Smooth muscle cell of the coronary artery (primary cell): Measurements from ENCODE around the gene WFDC8. TPM values are rescaled to one million over a fixed set of nuclear protein-coding genes. Genes with fewer than 3 reads are reported as not detected.

ENCODE experiments used
- total RNA-seq: library from RNA; depleted of rRNA; stranded (reverse); fragments of >200 nt; gene quantifications from 2 replicates; pipeline ENCODE4 v1.2.3, GENCODE V29; 2014; ENCODE audit warnings: low replicate concordance

WFDC8 gene
- not detected in 2 replicates for total RNA-seq

DNA sequence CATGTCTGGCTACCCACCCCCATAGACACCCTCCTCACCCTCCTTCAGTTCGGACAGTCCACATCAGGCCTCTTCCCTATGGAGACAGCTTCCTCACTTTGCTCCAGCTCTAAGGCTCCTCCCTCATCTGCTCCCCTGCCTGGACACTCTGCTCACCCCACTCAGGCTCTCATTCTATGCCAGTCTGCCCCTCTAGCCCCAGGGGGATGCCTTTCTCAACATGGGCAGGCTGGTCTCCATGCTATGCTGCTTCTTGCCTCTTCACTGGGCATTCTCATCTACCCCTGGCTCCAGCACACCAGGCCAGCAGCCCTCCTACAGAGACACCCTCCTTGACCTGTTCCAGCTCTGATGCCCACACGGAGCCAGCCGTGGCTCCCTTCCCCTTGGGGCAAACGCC, at the start of gene WFDC8:
Gene WFDC8, minus strand, starts transcription at position 101 of the 400 bp plus-strand sequence. Its CDS starts 37 bp downstream, at position 64.

DNA sequence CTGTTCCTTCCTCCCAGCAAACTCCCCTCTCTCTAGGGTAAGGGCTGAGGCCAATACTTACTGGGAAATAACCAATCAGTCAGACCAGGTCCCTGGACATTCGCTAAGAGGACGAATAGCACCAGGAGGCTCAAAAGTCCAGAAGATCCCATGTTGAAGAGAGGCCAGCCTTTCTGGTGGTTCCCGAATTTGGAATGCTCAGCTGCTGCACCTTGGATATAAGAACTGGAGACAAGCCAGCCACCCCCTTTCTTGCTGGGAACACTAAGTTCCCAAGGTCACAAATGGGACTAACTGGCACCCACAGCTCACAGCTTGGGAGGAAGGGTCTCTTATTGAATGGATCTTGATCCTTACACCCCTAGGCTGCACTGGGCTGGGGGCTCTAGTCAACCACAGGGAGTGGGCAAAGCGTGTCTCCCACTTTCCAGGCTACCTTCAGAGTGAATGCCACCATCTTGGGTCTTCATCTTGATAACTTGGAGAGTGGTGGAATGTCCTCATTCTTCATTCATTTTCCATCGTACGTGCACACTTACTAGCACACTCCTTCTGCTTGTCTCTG, 31.8 kb downstream of the WFDC8 start, which contains the start of gene EPPIN:
Gene EPPIN, minus strand, starts transcription at position 196 of the 565 bp plus-strand sequence. Its CDS starts 44 bp downstream, at position 152.

GRCh38 chr20:45539382-45539781, 39.7 kb downstream of the WFDC8 start, which contains the start of gene WFDC6:
WFDC6 (minus strand) TSS chr20:45539482; CDS start chr20:45539407, 75 bp downstream.

GRCh38 chr20:45515147-45515913, 63.8 kb downstream of the WFDC8 start, which contains the start of gene SPINT3:
SPINT3 (minus strand) TSS chr20:45515622; CDS start chr20:45515608, 14 bp downstream.

Other genes with a start within 250 kb of the WFDC8 start
- 28.8 and 50.7 TPM in 2 replicates for gene SDC4, start 230.9 kb downstream of the WFDC8 start, total RNA-seq
- gene SYS1, start 216.1 kb downstream of the WFDC8 start, total RNA-seq, result 15.5 and 38.7 TPM in 2 replicates
- 0.12 TPM in 1 of 2 replicates, not detected in the other for gene TP53TG5, start 201.0 kb downstream of the WFDC8 start, total RNA-seq
- gene DBNDD2, start 171.0 kb downstream of the WFDC8 start, total RNA-seq, result 0.83 and 1.1 TPM in 2 replicates
- 16.5 and 23.8 TPM in 2 replicates for gene PIGT, start 163.1 kb downstream of the WFDC8 start, total RNA-seq
- not detected in 2 replicates for gene WFDC2, start 109.5 kb downstream of the WFDC8 start, total RNA-seq
- not detected in 2 replicates for gene SPINT3, start 63.7 kb downstream of the WFDC8 start, total RNA-seq
- not detected in 2 replicates for gene WFDC6, start 39.8 kb downstream of the WFDC8 start, total RNA-seq
- not detected in 2 replicates for gene EPPIN, start 31.9 kb downstream of the WFDC8 start, total RNA-seq
- 0.12 TPM in 1 of 2 replicates, not detected in the other for gene WFDC10A, start 50.5 kb upstream of the WFDC8 start, total RNA-seq
- gene WFDC9, start 52.0 kb upstream of the WFDC8 start, total RNA-seq, result not detected in 2 replicates
- gene WFDC11, start 91.0 kb upstream of the WFDC8 start, total RNA-seq, result not detected in 2 replicates
- gene WFDC13, start 122.8 kb upstream of the WFDC8 start, total RNA-seq, result not detected in 2 replicates
- gene WFDC10B, start 125.7 kb upstream of the WFDC8 start, total RNA-seq, result not detected in 2 replicates
- not detected in 2 replicates for gene SPINT4, start 143.1 kb upstream of the WFDC8 start, total RNA-seq
- gene WFDC3, start 212.6 kb upstream of the WFDC8 start, total RNA-seq, result not detected in 2 replicates
- 13.3 and 16.0 TPM in 2 replicates for gene DNTTIP1, start 212.7 kb upstream of the WFDC8 start, total RNA-seq
- 1.6 and 7.7 TPM in 2 replicates for gene UBE2C, start 233.4 kb upstream of the WFDC8 start, total RNA-seq
- gene TNNC2, start 248.0 kb upstream of the WFDC8 start, total RNA-seq, result 0.15 and 13.1 TPM in 2 replicates